WTC11 (cell line): ENCODE data around the gene ENOX2.

Experiments used
- CTCF ChIP-seq: fragments of 200-600 bp; IDR thresholded peaks from 2 replicates; pipeline ENCODE4 v1.8.0; 2022; ENCODE audit warnings: antibody characterized with exemption
- NR2C2 ChIP-seq: sonication (generic); formaldehyde crosslinking; IDR thresholded peaks from 2 replicates; pipeline ENCODE4 v1.8.0; 2022; ENCODE audit warnings: mild to moderate bottlenecking, missing genetic modification reagents
- NR3C1 ChIP-seq: sonication (generic); formaldehyde crosslinking; conservative IDR thresholded peaks from 2 replicates; pipeline ENCODE4 v1.8.1; 2023; ENCODE audit warnings: low read depth, mild to moderate bottlenecking, missing genetic modification reagents
- RORB ChIP-seq: fragments of 250-450 bp; sonication (Bioruptor Pico); IDR thresholded peaks from 2 replicates; pipeline ENCODE4 v1.9.0; 2021; ENCODE audit warnings: mild to moderate bottlenecking
- SMAD3 ChIP-seq: sonication (generic); formaldehyde crosslinking; IDR thresholded peaks from 2 replicates; pipeline ENCODE4 v1.8.0; 2022; ENCODE audit warnings: missing genetic modification reagents, mild to moderate bottlenecking, borderline replicate concordance
- ZNF263 ChIP-seq: sonication (generic); formaldehyde crosslinking; IDR thresholded peaks from 2 replicates; pipeline ENCODE4 v1.8.1; 2022; ENCODE audit warnings: low read depth, mild to moderate bottlenecking, moderate library complexity, missing genetic modification reagents

GRCh38 chrX:130826249-130826648 is 76.8 kb downstream of the ENOX2 start:
- no peak for TF ChIP-seq SMAD3 (CRISPR knock-in tag)
- TF ChIP-seq NR2C2 (CRISPR knock-in tag), result no peak
- TF ChIP-seq RORB, result no peak
- no peak for TF ChIP-seq ZNF263
- no peak for TF ChIP-seq NR3C1 (CRISPR knock-in tag)
- no peak for TF ChIP-seq CTCF
